ENCODE measurements around the gene CEP57L1. TPM values are rescaled to one million over a fixed set of nuclear protein-coding genes. Genes with fewer than 3 reads are reported as not detected.

CEP57L1 gene
- total RNA-seq, 1 experiment from 2014 or later, result 8.4 TPM

GRCh38 chr6:109182578-109182977 lies 87.3 kb downstream of the CEP57L1 start:
- Histone ChIP-seq H3K9me3 (ENCODE audit: control insufficient read depth, low read depth, low read length) (no peaks in the 10 kb centered on the region), H4K91ac (ENCODE audit: insufficient read length, low read depth, low read length) (no peak overlapping the region), H3K4me1 (ENCODE audit: insufficient read depth, low read length) (no peaks in the 10 kb centered on the region; the same call in 1 of the 2 replicates), H3K9ac (ENCODE audit: extremely low read depth, insufficient read length, low read length) (no peak overlapping the region), H3K23ac (ENCODE audit: insufficient read length, low read depth, low read length) (no peak overlapping the region), H2AK5ac (ENCODE audit: insufficient read length, low read length) (no peak overlapping the region), H3K4me2 (ENCODE audit: insufficient read depth, insufficient read length, low read length) (no peak overlapping the region), H3K14ac (ENCODE audit: insufficient read depth, low read length) (no peak overlapping the region), H4K8ac (replicated peaks; ENCODE audit: insufficient read length, low read depth, low read length) (no peak overlapping the region), H3K27me3 (ENCODE audit: insufficient read depth, low read length) (no peaks in the 10 kb centered on the region), H3K23me2 (ENCODE audit: insufficient read length, low read depth, low read length, poor library complexity, severe bottlenecking) (no peaks in the 10 kb centered on the region), H3K27ac (ENCODE audit: insufficient read length, low read depth, low read length) (no peak overlapping the region), H4K20me1 (ENCODE audit: control insufficient read depth, insufficient read depth, insufficient read length) (no peaks in the 10 kb centered on the region), H2BK120ac (ENCODE audit: low read depth, low read length, poor library complexity, severe bottlenecking) (no peak overlapping the region), H3K18ac (ENCODE audit: insufficient read length, low read depth, low read length) (no peak overlapping the region), H2BK12ac (ENCODE audit: insufficient read length, low read depth, low read length) (no peak overlapping the region), H3K4ac (ENCODE audit: low read depth, low read length) (no peak overlapping the region), H2BK20ac (ENCODE audit: low read depth, low read length, poor library complexity, severe bottlenecking) (no peak overlapping the region), H3K79me1 (ENCODE audit: insufficient read depth, low read depth, low read length, poor library complexity, severe bottlenecking) (no peaks in the 10 kb centered on the region), H4K5ac (ENCODE audit: insufficient read length, low read depth, low read length) (no peak overlapping the region), H3K79me2 (ENCODE audit: insufficient read depth, low read length) (no peaks in the 10 kb centered on the region), H2BK15ac (ENCODE audit: low read depth, low read length) (no peak overlapping the region), H2BK5ac (ENCODE audit: insufficient read length, low read length) (no peak overlapping the region), H2AFZ (ENCODE audit: low read length) (no peak overlapping the region), H3K56ac (ENCODE audit: insufficient read length, low read depth, low read length) (no peak overlapping the region), H3T11ph (ENCODE audit: low read length) (no peak overlapping the region)
- Mint-ChIP-seq H3K4me3 (no peak overlapping the region), H3K27me3 (ENCODE audit: low read depth) (no peaks in the 10 kb centered on the region; the same call in 1 of the 2 replicates), H3K27ac (no peak overlapping the region), H3K36me3 (ENCODE audit: insufficient read depth in 1 of 3, low read depth in 3 of 3) (no peaks in the 10 kb centered on the region), H3K4me1 (peaks cover 11 to 13% of the 10 kb centered on the region in 2 experiments), H3K9me3 (no peaks in the 10 kb centered on the region)
- WGBS (ENCODE audit: extremely low coverage, insufficient read length, low lambda C conversion rate), result no CpG with 5 or more reads among the region's 2 CpGs
- DNase-seq, result no peak
- TF ChIP-seq, protein P1, sequence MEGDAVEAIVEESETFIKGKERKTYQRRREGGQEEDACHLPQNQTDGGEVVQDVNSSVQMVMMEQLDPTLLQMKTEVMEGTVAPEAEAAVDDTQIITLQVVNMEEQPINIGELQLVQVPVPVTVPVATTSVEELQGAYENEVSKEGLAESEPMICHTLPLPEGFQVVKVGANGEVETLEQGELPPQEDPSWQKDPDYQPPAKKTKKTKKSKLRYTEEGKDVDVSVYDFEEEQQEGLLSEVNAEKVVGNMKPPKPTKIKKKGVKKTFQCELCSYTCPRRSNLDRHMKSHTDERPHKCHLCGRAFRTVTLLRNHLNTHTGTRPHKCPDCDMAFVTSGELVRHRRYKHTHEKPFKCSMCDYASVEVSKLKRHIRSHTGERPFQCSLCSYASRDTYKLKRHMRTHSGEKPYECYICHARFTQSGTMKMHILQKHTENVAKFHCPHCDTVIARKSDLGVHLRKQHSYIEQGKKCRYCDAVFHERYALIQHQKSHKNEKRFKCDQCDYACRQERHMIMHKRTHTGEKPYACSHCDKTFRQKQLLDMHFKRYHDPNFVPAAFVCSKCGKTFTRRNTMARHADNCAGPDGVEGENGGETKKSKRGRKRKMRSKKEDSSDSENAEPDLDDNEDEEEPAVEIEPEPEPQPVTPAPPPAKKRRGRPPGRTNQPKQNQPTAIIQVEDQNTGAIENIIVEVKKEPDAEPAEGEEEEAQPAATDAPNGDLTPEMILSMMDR (conservative IDR thresholded peaks at IDR 0.05), result no peak
